Measurements from ENCODE around the gene MINK1.
A peak's percentile ranks its signal among the peaks of the same experiment; 100 is the strongest.
"Not testable (repeated sequence)": the region's sequence is repeated elsewhere in the genome, so short reads cannot be mapped to it uniquely, and the experiment has no call there.

The MINK1 gene

GRCh38 chr17:4898927-4899326 is 65.8 kb downstream of the MINK1 start:
- no peak for DNase-seq (ENCODE audit: low read depth, low spot score)

- DNase-seq (ENCODE audit: low read depth, low spot score) = peak; percentile 8
Observed at GRCh38 chr17:4899341-4900230, 66.4 kb downstream of the MINK1 start, which contains the start of gene C17orf107. Gene C17orf107, plus strand, starts transcription at chr17:4899536. Its CDS starts 227 bp downstream, at chr17:4899763.

GRCh38 chr17:4900231-4901107 is 67.3 kb downstream of the MINK1 start:
- no peak for DNase-seq (ENCODE audit: low read depth, low spot score)

GRCh38 chr17:4901108-4901647 is 68.0 kb downstream of the MINK1 start:
- DNase-seq (ENCODE audit: low read depth, low spot score) = no peak

- no peak for DNase-seq (ENCODE audit: low read depth, low spot score)
Observed at GRCh38 chr17:4901648-4902344, 68.7 kb downstream of the MINK1 start.

- no peak for DNase-seq (ENCODE audit: low read depth, low spot score)
Observed at GRCh38 chr17:4902540-4902939, 69.4 kb downstream of the MINK1 start.

GRCh38 chr17:4903051-4903818 is 70.1 kb downstream of the MINK1 start, which contains the start of gene CHRNE:
Gene CHRNE, minus strand, starts transcription at chr17:4903098. Its CDS starts 35 bp downstream, at chr17:4903063.
- peak; percentile 16 for DNase-seq (ENCODE audit: low read depth, low spot score)

GRCh38 chr17:4906642-4907041 is 73.5 kb downstream of the MINK1 start:
- not testable (repeated sequence) for DNase-seq (ENCODE audit: low read depth, low spot score)

GRCh38 chr17:4908301-4908700 is 75.2 kb downstream of the MINK1 start:
- DNase-seq (ENCODE audit: low read depth, low spot score) = no peak

- peak; percentile 83 for DNase-seq (ENCODE audit: low read depth, low spot score)
Observed at GRCh38 chr17:4908711-4909496, 75.8 kb downstream of the MINK1 start.

GRCh38 chr17:4913994-4914393 is 80.9 kb downstream of the MINK1 start:
- no peak for DNase-seq (ENCODE audit: low read depth, low spot score)

- not testable (repeated sequence) for DNase-seq (ENCODE audit: low read depth, low spot score)
Observed at GRCh38 chr17:4914551-4914950, 81.4 kb downstream of the MINK1 start.

GRCh38 chr17:4919511-4920047 is 86.4 kb downstream of the MINK1 start:
- no peak for DNase-seq (ENCODE audit: low read depth, low spot score)

GRCh38 chr17:4920351-4921048 is 87.4 kb downstream of the MINK1 start:
- DNase-seq (ENCODE audit: low read depth, low spot score) = no peak

- no peak for DNase-seq (ENCODE audit: low read depth, low spot score)
Observed at GRCh38 chr17:4921320-4921719, 88.2 kb downstream of the MINK1 start.

- DNase-seq (ENCODE audit: low read depth, low spot score) = not testable (repeated sequence)
Observed at GRCh38 chr17:4926577-4927335, 93.6 kb downstream of the MINK1 start.

- DNase-seq (ENCODE audit: low read depth, low spot score) = no peak
Observed at GRCh38 chr17:4928881-4929280, 95.7 kb downstream of the MINK1 start.

- DNase-seq (ENCODE audit: low read depth, low spot score) = no peak
Observed at GRCh38 chr17:4931963-4932362, 98.8 kb downstream of the MINK1 start, which contains the start of gene GP1BA. Gene GP1BA, plus strand, starts transcription at chr17:4932277. Its CDS starts 328 bp downstream, at chr17:4932605.

Data from brain pericyte (primary cell).